Spinal cord (tissue), 10 donors: ENCODE results near the gene C4BPB. TPM values are rescaled to one million over a fixed set of nuclear protein-coding genes. Genes with fewer than 3 reads are reported as not detected.
A peak's percentile ranks its signal among the peaks of the same experiment; 100 is the strongest.

Experiments used
- DNase-seq, 6 donors: peaks; one replicate each; pipeline versions ENCODE4 v3.0.0 to v3.0.0-alpha.2; 2013 to 2015; ENCODE audit warnings: low spot score in 6 of 6, low read depth in 4 of 6
- H3K27ac ChIP-seq: one replicate; pipeline ENCODE4 v1.5.1; 2013; ENCODE audit warnings: low read depth, low read length, control low read depth
- H3K27me3 ChIP-seq: one replicate; pipeline ENCODE4 v1.6.1; 2013; ENCODE audit warnings: low read length; ENCODE audit not compliant: control insufficient read depth, insufficient read depth
- H3K36me3 ChIP-seq: one replicate; pipeline ENCODE4 v1.6.1; 2013; ENCODE audit warnings: low read length; ENCODE audit not compliant: control insufficient read depth, insufficient read depth
- H3K4me1 ChIP-seq: one replicate; pipeline ENCODE4 v1.6.1; 2013; ENCODE audit warnings: low read length; ENCODE audit not compliant: control insufficient read depth, insufficient read depth
- H3K4me3 ChIP-seq: one replicate; pipeline ENCODE4 v1.5.1; 2013; ENCODE audit warnings: low read depth, low read length, control low read depth
- H3K9me3 ChIP-seq: one replicate; pipeline ENCODE4 v1.6.1; 2013; ENCODE audit warnings: low read length; ENCODE audit not compliant: control insufficient read depth, insufficient read depth
- WGBS: methylation state at CpG from one replicate; pipeline ENCODE4 v1.1.5; 2013; ENCODE audit warnings: missing lambda C conversion rate; ENCODE audit not compliant: insufficient coverage; 5-methylcytosine and 5-hydroxymethylcytosine counted together
- polyA plus RNA-seq, 2 donors: library from polyadenylated mRNA; unstranded; fragments of 120-200 nt; gene quantifications; one replicate each; pipeline ENCODE4 v1.2.1, GENCODE V29; 2013; ENCODE audit not compliant: insufficient read length in 2 of 2
- total RNA-seq, 2 donors: library from RNA; depleted of rRNA in 1 of 2; stranded (reverse); fragments of 120-200 nt in 1 of 2; fragments of >200 nt in 1 of 2; gene quantifications; one replicate each; pipeline versions ENCODE4 v1.2.3 to v1.2.4, GENCODE V29; 2013 to 2014
- donor health status: healthy.

C4BPB gene
- total and polyA plus RNA-seq, 4 donors: 0.13 to 0.32 (median 0.20) TPM; not detected in 1

DNA sequence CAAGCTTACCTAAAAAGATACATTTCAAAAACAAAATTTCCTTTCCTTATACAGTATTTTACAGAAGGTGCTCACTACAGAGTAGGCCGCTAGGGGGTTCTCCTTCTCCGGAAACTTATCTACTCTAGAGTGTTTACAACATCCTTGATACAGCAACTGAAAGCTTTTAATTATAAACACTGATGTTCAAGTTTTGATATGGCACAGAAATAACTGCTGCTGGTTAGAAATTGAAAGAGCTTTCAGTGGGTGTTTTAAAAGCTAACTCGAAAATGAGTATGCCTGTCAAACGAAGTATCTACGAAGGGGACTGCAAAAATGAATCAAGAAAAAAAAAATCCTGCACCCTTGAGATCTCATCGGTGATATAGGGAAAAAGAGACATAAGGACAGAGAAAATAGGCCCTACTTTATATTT, 38.7 kb upstream of the C4BPB start:
- 4% methylated on average over 4 of the region's 6 CpGs for WGBS
- peaks cover 18% of the 10 kb centered on the region for H3K4me1 ChIP-seq
- no peaks in the 10 kb centered on the region for H3K9me3 ChIP-seq
- peak overlapping the region; percentile 95 for H3K27ac ChIP-seq
- DNase-seq: peak in 3 of 6 donors; percentile 33 to 85 (median 76)
- peak overlapping the region; percentile 97 for H3K4me3 ChIP-seq
- H3K36me3 ChIP-seq: peaks cover 3% of the 10 kb centered on the region
- no peaks in the 10 kb centered on the region for H3K27me3 ChIP-seq

DNA sequence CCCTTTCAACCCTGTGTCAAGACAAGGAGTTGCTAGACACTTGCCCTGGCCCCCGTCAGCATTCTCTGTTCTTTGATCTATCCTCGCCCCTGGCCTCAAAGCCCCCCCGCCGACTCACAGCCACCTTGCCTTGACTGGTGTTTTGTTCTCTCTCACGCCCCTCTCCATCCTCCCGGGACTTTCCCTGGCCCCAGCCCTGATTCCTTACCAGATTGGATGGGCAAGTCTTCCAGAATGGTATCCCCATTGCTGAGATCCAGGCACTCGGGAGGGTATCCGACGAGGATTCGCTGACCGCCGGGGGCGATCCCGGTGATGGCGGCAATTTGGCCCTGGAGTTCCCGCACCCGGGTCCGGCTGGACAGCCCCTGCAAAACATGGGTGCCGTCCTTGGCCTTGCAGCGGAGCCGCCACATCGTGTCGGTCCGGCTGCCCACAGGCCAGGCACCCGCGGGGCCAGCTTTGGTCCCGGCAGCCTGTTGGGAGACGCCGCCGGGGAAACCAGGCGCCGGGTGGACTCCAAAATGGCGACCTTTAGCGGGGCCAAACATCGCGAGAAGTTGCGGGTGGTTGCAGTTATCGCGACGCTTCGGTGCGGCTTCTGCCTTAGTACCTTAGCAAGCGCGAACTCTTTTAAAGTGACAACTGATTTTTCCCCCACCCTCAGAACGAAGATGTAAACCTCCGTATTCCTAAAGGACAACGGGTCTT, 38.0 kb upstream of the C4BPB start:
- under 1% methylated on average over 44 of the region's 47 CpGs for WGBS
- H3K4me1 ChIP-seq: peaks cover 18% of the 10 kb centered on the region
- H3K4me3 ChIP-seq: peak overlapping the region; percentile 97

DNA sequence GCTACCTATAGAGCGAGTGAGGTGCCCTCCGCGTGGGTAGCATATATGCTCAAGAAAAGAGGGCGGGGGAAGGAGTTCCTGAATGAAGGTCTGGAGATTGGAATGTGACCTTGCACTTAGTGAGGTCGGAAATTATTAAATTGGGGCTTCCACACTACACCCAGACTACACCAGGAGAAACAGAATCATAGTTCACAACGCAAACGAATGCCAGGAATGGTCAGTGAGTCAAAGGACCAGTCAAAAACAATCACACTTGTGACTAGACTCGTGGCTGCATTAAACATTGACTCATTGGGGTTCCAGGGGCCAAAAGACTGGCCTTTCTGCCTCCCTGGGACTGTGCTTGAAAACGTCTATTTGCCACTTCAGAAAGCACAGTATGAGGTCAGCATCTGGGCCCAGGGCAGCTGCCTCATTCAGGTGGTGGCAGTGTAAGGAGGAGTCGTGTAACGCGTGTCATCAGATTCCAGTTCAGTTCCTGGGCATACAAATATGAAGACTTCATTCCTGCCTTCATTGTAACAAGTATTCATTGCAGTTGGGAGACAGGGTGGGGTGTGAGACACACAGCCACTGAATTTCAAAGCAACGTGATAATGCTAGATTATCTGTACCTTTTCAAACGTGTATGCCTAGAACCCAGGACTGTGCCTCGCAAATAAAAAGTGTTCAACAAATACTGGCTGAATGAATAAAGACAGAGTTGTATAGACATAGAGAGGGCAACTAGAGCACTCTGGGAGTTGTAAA, 37.3 kb upstream of the C4BPB start, which contains the start of gene YOD1:
TSS of gene YOD1 (minus strand) at position 18 of the 753 bp plus-strand sequence. CDS start 178 bp downstream, outside the sequence.
- Histone ChIP-seq H3K9me3 (no peaks in the 10 kb centered on the region), H3K36me3 (peaks cover 3% of the 10 kb centered on the region), H3K4me3 (peak within 1 kb of the TSS; percentile 97), H3K27me3 (no peaks in the 10 kb centered on the region), H3K4me1 (peaks cover 18% of the 10 kb centered on the region), H3K27ac (peak within 1 kb of the TSS; percentile 95)
- DNase-seq: no peak
- WGBS: 74% methylated on average over 8 of the region's 15 CpGs

More for the DNA sequence above, 38.0 kb upstream of the C4BPB start:
- Histone ChIP-seq H3K9me3 (no peaks in the 10 kb centered on the region), H3K36me3 (peaks cover 3% of the 10 kb centered on the region), H3K27me3 (no peaks in the 10 kb centered on the region), H3K27ac (peak overlapping the region; percentile 95)
- peak; percentile 88 to 98 (median 92) for DNase-seq

DNA sequence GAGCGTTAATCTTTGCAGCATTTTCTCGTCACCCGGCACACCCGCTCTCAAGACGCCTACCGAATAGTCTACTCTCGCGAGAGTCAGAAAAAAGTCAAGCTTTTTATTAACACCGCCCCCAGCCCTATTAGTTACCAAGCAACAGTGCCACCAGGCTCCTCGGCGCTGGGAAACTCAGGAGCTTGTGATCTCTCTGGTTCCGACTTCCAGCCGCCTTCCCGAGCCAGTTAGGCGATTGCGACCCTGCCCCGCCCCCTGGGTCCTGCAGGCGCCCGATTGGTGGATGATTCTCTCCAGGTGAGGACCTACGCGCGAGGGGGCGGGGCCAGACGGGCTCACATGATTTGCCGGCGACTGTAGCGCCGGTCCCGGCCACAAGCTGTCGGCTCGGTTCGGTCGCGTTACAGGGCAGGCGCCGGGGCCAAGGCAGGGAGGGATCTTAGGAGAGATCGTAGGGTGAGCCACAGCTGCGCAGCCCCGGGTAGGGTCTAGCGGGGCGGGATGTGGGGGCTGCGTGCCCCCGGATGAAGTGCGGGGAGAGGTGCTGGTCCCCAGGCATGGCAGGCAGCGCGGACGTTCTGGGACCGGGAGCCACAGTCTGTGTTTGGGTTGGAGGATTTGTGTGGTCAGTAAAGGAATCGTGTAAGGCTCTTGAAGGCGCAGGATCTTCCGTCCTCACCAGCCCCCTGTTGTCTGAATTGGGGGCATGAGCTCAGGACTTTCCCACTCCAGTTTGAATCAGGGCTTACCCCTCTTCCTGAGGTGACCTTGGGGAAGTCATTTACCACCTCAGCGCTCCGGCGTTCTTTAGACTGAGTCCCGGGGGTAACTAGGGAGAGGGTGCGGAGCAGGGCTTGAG, 35.5 kb upstream of the C4BPB start, which contains the start of gene PFKFB2:
TSS of gene PFKFB2 (plus strand) at position 365 of the 859 bp plus-strand sequence. CDS start 1,443 bp downstream, outside the sequence.
- peak; percentile 88 to 99 (median 94) for DNase-seq
- Histone ChIP-seq H3K4me1 (peaks cover 18% of the 10 kb centered on the region), H3K36me3 (peaks cover 3% of the 10 kb centered on the region), H3K4me3 (peak within 1 kb of the TSS; percentile 91), H3K27me3 (no peaks in the 10 kb centered on the region), H3K27ac (peak within 1 kb of the TSS; percentile 91), H3K9me3 (no peaks in the 10 kb centered on the region)
- WGBS: 1% methylated on average over 56 of the region's 56 CpGs

DNA sequence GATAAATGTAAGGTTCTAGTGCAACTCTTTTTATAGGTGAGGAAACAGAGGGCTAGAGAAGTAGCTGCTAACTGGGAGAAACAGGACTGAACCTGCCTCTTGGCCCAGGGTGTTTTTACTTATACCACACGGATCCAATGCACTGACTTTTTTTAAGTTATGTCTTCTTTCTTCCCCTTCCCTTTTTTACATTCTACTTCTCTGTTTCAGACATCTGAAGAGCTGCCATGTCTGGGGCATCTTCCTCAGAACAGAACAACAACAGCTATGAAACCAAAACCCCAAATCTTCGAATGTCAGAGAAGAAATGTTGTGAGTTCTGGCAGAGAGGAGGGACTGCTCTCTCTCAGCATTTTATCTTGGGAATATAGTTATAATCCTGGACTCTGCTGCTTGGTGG, 34.2 kb upstream of the C4BPB start:
- no peak for DNase-seq
- Histone ChIP-seq H3K27me3 (no peaks in the 10 kb centered on the region), H3K4me3 (no peak overlapping the region), H3K27ac (no peak overlapping the region), H3K4me1 (peaks cover 18% of the 10 kb centered on the region), H3K9me3 (no peaks in the 10 kb centered on the region), H3K36me3 (no peaks in the 10 kb centered on the region)
- 73% methylated on average over 1 of the region's 2 CpGs for whole genome bisulfite sequencing

DNA sequence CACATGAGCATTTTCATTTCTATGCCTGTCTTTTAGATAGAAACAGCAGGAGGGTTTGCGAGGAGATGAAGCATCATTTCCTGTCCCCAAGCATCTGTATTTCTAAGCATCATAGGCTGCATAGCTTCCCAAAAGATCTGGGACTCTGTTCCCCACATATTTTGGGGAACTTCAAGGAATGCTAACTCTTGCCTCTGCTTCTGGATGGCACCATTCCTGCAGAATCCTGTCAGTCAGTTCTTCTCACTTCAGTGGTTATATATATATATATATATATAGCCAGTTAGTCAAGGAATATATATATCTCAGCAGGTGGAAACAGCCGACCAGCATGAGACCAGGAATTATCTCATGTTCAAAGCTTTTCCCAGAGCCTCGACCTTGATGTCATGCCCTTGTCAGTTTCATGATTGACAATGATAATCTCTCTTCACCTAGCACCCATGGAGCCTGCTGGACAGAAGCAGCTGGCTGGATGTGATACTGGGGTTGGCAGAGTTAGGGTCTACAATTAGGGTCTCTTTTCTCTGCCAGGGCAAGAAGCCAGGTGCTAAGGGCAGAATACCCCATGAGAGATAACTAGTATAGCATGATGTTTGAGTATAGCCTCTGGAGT, 33.2 kb upstream of the C4BPB start:
- no CpG with 5 or more reads among the region's 3 CpGs for WGBS
- no peak overlapping the region for H3K27ac ChIP-seq
- no peaks in the 10 kb centered on the region for H3K36me3 ChIP-seq
- DNase-seq: no peak
- H3K4me3 ChIP-seq: no peak overlapping the region
- H3K9me3 ChIP-seq: no peaks in the 10 kb centered on the region
- peaks cover 18% of the 10 kb centered on the region for H3K4me1 ChIP-seq
- no peaks in the 10 kb centered on the region for H3K27me3 ChIP-seq

DNA sequence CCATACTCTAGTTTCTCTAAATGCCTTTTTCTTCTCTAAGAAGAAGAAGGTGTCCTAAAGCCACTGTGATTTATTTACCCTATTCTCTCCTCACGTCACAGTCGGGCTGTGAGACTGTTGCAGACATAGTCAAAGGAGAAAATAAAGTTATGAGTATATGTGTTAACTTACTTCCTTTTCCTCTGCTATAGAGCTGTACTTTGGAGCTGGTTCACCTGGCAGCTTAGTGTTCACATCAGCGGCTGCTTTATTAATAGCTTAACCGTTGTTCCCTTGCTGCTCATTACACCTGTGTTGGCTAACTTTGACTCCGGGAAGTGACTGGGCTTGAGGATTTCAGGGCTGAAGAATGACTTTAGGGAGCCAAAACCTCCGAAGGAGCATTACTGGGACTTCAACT, 32.0 kb upstream of the C4BPB start:
- H3K9me3 ChIP-seq: no peaks in the 10 kb centered on the region
- peaks cover 3% of the 10 kb centered on the region for H3K36me3 ChIP-seq
- 91% methylated on average over 4 of the region's 6 CpGs for WGBS
- H3K27me3 ChIP-seq: no peaks in the 10 kb centered on the region
- H3K4me1 ChIP-seq: peaks cover 13% of the 10 kb centered on the region
- H3K4me3 ChIP-seq: no peak overlapping the region
- no peak overlapping the region for H3K27ac ChIP-seq
- no peak for DNase-seq

DNA sequence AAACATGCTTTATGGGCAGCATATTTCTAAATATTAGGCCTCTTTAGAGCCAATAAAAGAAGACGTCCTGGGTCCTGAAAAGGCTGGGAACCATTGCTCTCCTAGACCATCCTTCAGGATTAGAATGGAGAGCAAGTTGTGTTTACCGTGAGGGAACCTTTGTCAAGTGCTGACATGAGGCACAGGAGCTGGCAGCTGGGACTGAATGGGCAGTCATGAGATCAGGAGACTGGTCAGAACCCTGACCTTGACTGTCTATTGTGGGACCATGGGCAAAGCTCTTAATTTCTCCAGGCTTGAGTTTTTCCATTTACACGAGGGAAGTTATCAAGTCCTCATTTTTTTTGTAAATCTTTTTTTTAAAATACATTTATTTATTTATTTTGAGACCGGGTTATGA, 30.4 kb upstream of the C4BPB start:
- H3K4me1 ChIP-seq: peaks cover 4% of the 10 kb centered on the region
- H3K4me3 ChIP-seq: no peak overlapping the region
- H3K27me3 ChIP-seq: no peaks in the 10 kb centered on the region
- peaks cover 7% of the 10 kb centered on the region for H3K36me3 ChIP-seq
- DNase-seq: no peak
- H3K9me3 ChIP-seq: no peaks in the 10 kb centered on the region
- WGBS: 78% methylated on average over 1 of the region's 4 CpGs
- no peak overlapping the region for H3K27ac ChIP-seq
